Right ventricle myocardium inferior (tissue), 1 donor: ENCODE results near the gene VAV3. TPM values are rescaled to one million over a fixed set of nuclear protein-coding genes. Genes with fewer than 3 reads are reported as not detected.

ENCODE experiments used
- ATAC-seq: fragments of 200-7000 bp; cut with Tn5 transposase; one replicate; pipeline ENCODE4 v1.9.1; 2020; ENCODE audit warnings: mild to moderate bottlenecking, moderate library complexity
- DNase-seq: peaks from one replicate; pipeline ENCODE4 v3.0.0; 2021; ENCODE audit errors: missing footprints
- intact Hi-C: fragments of 100-400 bp; cut with DNase I; formaldehyde crosslinking; loops from one replicate; pipeline ENCODE4 v1.11.0; 2022
- total RNA-seq: library from RNA; stranded (reverse); fragmentation: NEBNext Ultra II Directional; extraction: Animal tissue kit (Norgen Biotek cat#: 25700); gene quantifications from one replicate; pipeline ENCODE4 v1.2.1, GENCODE V29; 2021
- donor health status: DM: no; HTN: yes; CAD: no; lungs with severe emphysema.

VAV3 gene
- total RNA-seq, 1 donor from 2014 or later = 1.7 TPM

DNA sequence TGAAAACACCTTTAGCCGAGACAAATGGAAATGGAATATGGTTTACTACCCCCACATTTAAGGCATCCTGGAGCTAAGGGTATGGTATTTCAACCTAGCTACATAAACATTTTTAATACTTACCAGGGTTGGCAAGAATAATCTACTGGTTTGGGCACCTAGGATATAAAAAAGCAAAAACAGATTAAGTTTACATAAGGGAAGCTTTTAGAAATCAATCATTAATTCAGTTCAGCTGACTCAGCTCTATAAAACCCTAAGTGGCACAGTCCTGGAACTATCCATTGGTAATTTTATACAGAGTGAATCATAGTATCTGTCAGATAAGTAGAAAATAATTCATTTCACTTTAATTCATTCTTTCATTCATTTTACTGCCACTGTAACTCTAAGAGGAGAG lies 355.2 kb downstream of the VAV3 start:
- no peak for ATAC-seq
- intact Hi-C loops = no loop called here
- DNase-seq = no peak

DNA sequence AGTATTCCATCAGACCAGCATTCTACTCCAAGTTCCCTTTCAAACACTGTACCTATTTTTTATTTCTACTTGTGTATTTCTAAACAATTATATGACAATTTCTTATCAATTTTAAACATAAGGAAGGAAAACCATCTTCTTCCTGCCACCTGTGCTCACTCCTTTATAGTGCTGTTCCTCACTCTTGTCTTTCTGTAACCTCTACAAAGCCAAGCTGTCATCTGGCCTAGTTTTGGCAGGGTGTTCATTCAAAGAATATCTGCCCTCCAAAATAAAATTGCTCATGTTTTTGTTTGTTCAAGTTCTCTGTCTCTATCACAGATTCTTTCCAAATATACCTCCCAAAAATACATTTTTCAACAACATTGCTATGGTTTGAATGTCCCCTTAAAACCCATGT lies 360.2 kb downstream of the VAV3 start:
- ATAC-seq = no peak
- DNase-seq = no peak
- intact Hi-C loops = no loop called here

DNA sequence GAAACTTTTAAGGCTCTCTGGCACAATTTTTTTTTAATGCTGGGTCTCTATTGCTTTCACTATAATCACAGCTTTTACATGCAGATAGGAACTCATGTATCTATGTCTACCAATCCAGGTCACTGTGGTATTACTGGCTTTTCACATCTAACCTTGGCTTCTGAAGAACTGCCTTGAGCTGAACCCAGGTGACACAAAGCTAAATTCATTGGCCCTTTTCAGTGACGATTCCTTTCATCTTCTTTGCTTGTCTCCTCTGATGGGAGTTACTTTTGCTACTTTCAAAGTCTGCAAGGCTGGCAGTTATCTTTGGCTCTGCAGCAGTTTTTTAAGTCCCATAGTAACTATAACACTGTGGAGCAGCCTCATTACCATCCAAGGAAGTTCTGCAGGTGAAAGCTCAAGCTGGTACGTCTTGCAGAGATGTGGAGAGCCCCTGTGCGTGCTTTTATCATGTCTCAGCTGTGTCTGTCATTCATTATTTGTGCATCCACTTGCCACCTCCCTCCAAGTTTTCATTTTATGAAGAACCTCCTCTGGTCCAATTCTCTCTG lies 364.3 kb downstream of the VAV3 start:
- intact Hi-C loops = no loop called here
- DNase-seq (no peak), ATAC-seq (no peak)

DNA sequence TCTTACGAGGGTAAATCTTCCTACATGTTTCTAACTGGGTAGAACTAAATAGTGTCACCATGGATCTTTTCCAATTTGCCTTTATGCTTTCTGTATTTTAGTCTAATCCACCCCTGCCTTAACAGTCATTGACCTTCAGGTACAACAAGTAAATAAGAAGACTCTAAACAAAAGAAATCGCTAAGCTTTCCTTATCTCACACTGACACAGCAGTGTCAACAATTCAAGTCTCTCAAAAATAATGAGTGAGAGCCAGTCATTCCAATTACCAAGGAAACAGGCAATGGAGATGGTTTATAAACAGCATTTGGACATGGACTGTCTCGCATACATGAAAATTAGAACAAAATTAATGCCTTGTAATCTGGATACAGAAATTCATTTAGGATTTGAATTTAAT lies 365.8 kb downstream of the VAV3 start:
- intact Hi-C loops = no loop called here
- ATAC-seq = no peak

DNA sequence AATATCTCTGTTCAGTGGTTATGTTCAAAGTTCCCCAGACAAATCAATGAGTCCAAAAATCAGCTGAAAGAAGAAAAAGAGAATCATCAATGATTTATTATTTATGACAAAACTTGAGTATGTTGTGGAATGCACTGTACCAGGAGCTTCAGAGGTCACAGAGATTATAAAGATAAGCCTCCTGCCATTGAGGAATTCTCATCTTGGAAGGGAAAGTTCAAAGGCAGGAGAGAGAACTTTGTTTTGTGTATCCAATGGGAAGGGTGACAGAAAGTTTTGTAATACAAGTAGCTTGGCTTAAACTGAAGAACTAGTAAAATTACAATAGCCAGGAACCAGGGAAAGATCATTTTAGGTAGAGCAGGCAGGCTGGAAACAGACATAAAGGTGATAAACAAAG lies 367.7 kb downstream of the VAV3 start:
- DNase-seq = no peak
- intact Hi-C loops = no loop called here
- ATAC-seq = no peak

More for the DNA sequence above, 365.8 kb downstream of the VAV3 start:
- DNase-seq = no peak

DNA sequence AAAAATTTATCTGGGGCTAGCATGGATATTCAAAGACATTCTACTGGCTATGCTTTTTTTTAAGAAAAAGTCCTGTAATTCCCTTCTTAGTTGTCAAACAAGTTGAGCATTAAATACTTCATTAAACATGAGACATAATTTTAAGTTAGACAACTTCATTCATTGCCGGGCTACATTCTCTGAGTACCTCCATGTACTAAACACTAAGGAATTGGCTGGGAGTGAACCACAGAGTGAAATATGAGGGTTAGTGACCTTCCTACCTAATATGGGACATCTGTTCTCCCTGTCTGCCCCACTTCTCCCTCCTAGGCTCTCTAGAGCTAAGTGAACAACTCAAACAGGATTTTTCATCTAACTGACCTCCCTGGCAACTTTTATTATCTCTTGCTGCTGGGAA lies 370.4 kb downstream of the VAV3 start:
- intact Hi-C loops = no loop called here
- DNase-seq (no peak), ATAC-seq (no peak)

DNA sequence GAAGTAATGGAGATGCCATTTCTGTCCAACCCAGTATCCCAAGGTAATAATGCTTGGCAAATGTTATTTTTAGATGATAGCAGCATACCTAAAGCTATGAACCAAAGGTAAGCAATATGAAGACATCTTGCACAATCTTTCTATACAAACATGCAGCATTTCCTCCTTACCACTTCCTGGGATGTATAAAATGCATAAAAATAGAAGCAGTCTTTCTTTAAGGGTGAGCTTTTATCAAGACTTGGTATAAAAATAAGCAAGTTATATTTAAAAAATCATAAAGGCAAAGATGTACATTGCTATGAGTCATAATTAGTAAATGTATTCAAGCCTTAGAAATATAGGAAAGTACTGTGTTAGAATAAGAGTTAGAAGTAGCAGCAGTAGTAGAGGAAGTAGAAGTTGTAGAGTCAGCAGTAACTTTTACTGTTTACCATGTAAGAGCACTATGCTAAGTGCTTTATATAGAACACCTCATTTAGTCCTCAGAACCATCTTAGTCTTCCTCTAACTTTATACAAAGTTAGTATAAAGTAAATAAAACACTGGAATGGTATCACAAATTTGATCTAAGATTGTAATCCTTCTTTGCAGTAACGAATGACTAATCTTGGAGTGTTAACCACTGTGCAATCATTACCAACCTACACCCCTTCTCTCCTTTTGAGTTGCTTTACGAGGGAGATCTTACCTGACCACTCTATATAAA lies 371.3 kb downstream of the VAV3 start:
- ATAC-seq = no peak
- intact Hi-C loops = no loop called here
- no peak for DNase-seq

DNA sequence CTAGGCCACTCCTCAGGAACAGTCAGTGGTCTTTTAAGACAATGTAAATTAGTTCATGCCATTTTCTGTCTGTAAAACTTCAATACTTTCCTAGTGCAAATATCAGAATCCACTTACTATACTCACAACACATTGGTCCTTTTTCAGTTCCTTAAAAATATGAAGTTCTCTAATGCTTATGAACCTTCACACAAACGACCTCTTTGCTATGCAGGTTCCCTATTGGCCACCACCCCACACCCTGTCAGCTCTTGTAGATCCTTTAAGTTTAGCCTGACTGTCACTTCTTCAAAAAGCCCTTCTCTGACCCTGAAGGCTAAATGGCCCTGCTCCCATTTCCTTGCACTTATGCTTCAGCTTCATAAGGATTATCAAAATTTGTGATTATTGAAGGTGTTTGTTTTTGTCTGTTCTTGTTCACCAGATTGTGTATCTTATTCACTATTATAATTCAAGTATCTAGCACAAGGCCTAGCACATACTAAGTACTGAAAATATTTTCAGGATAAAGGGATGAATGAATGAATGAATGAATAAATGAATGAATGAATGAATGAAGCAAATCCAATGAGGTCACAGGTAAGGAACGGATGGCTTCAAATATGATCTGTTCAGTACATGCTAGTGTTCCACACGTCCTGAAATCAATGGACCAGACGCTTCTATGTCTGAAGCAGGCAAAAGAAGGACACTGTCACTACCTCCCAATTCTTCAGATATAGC lies 373.9 kb downstream of the VAV3 start:
- ATAC-seq = no peak
- intact Hi-C loops = no loop called here

DNA sequence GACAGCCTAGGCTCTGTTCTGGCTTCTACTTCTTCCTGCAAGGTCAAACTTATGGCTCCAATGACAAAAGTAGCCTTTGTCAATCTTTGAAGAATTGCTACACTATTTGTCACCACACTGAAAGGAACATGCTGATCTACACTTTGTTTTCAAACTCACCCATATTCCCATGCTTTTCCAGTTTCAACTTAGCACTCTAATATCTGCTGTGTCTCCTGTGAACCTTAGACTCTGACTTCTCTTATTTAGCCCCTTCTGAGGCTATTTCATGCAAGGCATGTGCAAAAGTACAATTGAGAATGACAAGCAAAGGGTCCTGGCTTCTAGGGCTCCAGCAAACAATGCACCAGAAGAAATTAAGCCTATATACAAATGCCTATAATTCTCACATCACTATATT lies 374.9 kb downstream of the VAV3 start:
- intact Hi-C loops = no loop called here
- ATAC-seq (no peak), DNase-seq (no peak)

More for the DNA sequence above, 373.9 kb downstream of the VAV3 start:
- DNase-seq = no peak

DNA sequence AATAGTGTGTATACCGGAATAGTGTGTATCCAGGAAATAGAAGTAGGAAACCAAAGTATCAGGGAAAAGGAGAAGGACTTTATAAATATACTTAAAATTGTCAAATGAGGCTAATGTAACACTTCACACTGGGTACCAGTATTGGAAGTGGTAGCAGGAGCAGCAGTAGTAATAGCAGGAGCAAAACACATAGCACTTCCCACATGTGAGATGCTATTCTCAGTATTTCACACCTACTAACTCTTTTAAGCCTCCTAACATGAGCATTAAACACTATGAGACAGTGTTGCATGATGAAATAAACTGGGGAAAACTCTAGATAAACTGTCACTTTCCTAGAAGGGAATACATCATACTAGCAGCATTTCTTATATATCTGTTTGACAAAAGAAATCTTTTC lies 376.7 kb downstream of the VAV3 start:
- intact Hi-C loops = no loop called here
- ATAC-seq (no peak), DNase-seq (no peak)

DNA sequence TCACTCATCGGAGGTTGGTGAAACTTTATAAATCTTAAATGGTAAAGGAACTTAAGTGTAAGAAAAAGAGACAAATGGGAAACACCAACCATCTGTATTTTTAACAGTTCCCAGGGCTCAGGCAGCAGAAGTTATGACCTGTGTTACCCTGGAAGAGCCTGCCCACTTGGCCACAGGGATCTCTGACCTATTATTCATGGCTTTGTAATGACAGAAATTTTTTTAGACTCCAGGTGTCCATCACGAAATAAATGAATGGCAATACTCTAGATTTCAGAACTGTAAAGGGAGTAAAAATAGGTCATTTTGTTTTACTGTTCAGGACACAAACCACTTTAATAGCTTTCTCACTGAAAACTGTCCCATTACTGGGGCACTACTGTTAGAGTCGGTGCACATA lies 389.8 kb downstream of the VAV3 start:
- intact Hi-C loops = no loop called here
- ATAC-seq = no peak

DNA sequence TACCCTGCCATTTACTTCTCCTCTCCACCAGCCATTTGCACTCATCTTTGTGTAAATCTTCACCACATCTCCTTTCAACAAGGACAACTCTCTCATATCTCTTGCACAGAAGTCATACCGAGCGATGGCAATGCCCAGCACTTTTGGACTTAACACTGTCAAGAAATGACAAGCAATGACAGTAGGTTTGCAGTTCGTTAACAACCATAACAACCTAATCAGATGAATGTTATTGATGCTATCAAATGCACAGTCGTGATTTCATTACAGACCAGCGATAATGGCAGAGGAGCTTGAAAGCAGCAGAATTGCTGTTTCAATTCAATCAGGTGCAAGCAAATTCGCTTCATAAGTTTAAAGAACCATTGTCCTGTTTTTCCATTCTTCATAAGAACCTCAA lies 390.9 kb downstream of the VAV3 start:
- DNase-seq = no peak
- intact Hi-C loops = no loop called here
- no peak for ATAC-seq

More for the DNA sequence above, 389.8 kb downstream of the VAV3 start:
- DNase-seq = no peak

DNA sequence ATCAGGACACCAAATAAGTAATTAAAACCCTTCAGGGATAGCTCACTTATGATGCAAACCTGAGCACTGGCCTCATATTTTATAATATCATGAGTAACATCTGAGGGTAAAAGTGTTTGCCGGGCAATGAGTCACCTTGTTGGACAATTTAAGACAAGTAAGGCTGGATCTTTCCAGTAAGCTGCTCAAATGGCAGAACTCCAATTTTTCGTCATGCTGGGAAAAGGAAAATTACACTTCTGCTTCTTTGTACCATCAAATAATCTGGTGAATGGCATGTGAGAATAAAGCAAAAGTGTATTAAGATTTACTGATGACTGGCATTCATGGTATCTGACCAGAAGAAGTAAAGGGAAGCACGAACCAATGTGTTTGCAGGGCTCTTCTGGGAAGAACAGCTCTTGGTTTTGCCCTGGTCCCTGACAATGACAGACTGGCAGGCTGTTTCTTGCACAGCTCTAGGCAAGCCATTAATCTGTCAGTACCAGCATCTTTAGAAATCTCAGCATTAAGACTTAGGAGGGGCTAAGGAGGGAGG lies 392.2 kb downstream of the VAV3 start:
- no peak for ATAC-seq
- intact Hi-C loops = no loop called here

DNA sequence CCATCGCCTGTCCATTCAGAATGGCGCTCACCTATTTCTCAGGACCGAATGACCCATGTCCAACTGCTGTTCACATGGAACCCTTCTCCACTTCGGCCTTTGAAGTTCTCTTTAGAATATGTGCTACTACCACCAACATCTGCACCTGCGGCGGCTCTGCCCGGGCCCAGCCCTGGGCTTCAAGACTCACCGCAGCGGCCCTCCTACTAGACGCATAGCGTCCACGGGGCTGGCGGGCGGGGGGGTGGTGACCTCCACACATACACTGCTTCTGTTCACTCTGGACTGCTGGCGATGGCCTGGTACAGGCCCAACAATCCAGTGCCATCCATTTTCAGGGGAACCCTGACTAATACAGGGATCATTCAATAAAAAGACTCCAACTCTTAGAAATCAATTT lies 394.2 kb downstream of the VAV3 start:
- DNase-seq = no peak
- intact Hi-C loops = no loop called here
- no peak for ATAC-seq

More for the DNA sequence above, 392.2 kb downstream of the VAV3 start:
- DNase-seq = no peak

DNA sequence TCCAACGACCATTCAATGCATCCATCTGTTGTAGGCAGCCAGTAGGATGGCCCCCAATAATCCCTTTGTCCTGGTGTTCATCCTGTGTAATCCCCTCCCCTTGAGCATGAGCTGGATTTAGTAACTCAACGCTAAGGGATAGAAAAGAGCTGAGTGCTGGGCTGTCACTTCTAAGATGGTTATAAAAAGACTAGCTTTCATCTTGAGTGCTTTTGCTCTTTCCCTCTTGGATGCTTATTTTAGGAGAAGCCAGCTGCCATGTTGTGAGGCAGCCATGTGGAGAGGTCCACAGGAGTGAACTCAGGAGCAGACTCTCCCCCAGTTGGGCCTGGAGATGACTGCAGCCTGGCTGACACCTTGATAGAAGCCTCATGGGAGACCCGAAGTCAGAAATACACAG lies 401.5 kb downstream of the VAV3 start:
- DNase-seq (no peak), ATAC-seq (no peak)
- intact Hi-C loops = no loop called here

DNA sequence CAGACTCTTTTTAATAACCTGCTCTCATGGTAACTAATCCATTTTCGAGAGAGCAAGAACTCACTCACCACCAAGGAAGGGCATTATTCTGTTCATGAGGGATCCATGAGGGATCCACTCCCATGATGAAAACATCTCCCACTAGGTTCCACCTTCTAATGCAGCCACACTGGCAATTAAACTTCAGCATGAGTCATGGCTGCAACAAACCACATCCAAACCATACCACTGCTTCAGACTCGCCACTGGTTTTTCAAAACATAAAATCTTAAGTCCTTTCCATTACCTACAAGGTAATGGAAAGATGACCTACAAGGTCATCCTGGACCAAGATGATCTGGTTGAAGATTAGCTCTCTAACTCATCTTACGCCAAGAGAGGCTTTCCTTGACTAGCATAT lies 405.1 kb downstream of the VAV3 start:
- no peak for ATAC-seq
- intact Hi-C loops = no loop called here
- DNase-seq = no peak

DNA sequence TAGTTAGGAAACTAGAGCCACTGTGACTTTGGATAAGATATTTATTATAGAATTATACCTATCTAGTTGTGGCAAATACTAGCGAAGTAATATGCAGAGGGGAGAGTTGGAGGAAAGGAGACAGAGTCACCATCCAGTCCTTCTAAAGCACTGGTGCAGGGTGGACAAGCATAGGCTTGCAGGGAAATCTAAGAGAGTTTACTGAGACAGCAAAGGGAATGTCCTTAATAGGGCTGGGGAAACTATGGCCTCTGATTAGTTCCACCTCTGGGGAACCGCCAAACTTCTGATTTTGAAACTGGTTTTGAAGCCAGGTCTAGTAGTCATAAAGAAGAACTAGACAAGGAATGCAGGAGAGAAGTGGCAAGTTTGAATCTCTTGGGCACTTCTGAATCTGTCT lies 407.9 kb downstream of the VAV3 start:
- no peak for DNase-seq
- intact Hi-C loops = no loop called here
- no peak for ATAC-seq

DNA sequence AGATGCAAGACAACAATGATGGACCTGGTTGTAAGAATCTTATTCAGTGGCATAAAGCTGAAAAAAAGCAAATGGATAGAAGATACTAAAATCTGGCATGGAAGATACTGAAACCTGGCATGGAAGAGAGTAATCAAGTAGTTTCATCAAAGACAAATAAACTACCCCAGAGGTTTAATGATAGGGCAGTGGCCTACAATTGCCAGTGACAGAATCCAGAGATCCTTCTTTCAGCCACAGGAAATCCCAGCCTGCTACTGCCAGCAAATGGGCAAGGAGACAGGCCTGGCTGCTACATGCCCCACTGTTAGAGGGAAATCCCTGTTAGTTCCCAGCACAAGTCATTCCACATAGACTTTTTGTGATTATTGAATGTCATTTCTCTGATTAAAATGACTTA lies 409.4 kb downstream of the VAV3 start:
- no peak for ATAC-seq
- no peak for DNase-seq
- intact Hi-C loops = no loop called here

DNA sequence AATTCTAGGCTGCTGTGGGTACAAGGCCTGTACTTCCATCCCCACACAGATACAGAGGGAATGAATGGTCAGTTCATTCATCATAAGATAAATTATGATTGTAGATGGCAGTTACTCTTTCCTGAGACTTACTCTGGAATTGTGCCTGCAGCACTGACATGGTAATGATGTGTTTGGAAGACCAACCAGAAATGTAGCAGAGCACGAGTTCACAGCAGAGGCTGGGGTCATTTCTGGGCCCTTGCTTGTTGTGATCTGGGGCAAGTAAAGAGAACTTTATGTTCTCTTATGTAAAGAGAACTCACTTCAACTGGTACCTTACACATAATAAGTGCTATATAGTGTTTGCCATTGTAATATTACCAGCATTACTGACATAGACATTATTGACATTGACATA lies 412.2 kb downstream of the VAV3 start:
- ATAC-seq = no peak
- DNase-seq = no peak
- intact Hi-C loops = no loop called here

DNA sequence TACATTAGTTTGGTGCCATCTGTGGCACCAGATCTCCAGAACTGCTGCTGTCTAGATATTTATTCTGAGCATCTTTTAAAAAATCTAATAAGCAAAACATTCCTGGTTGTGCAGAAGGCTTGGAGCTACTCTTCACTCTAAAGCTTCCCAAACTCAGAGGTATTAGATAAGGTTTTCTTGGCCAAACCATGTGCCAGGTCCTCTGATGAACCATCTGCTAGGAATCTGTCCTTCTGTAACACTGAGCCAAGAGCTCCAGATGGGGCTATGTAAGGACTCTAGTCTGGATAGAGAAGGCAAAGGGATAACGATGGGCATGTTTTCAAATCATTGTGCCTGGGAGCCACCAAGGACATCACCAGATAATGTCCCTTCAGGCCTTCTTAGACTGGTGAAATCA lies 413.5 kb downstream of the VAV3 start:
- intact Hi-C loops = no loop called here
- ATAC-seq (no peak), DNase-seq (no peak)
